Stimulated activated CD4-positive, alpha-beta T cell treated with anti-CD3 and anti-CD28 coated beads, Interleukin-15, amount 100 ng/mL, for 48 hours (primary cell): Measurements from ENCODE around the gene RRP12.

ENCODE experiments used
- DNase-seq, 2 donors: peaks; one replicate each; pipeline ENCODE4 v3.0.0-alpha.2; 2020; ENCODE audit warnings: low read depth in 2 of 2

RRP12 gene

DNA sequence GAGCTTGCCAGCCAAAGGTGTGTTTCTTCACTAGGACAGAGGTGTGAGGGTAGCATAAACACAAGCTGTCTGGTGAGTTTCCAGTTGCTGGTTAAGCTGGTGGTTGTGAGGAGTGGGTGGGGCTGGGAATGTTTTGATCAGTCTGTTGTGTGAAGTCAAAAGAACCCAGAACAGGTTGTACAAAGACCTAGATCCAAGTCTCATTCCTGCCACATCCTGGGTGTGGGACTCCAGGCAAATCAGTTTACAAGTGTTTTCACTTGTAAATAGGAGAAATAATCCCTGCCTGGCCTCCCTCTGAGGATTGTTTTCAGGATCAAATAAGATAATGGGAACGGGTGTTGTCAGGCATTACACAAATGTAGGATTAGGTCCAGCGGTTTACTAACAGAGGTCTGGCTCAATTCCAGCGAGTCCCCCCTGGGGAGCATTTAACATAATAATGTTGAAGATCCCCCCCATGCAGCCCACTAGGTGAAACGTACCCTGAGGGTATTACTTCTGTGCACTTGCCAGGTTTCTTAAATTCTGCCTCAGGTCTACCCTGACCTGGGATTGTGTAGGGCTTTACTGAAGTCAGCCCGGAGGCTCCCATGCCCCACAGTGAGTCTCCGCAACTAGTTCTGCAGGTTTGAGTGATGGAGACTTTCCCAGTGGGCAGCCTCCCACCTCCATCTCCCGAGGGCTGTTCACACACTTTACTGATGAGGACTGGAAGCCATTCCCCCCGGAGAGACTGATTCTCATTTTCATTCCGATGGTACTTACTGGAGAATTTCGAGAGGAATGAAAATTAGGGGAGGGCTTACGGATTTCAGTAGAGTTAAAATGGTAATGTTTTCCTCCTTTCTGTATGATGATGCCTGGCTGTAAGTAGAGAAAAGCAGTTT is 64.0 kb downstream of the RRP12 start:
- DNase-seq: no peak

- no peak for DNase-seq
These were observed 64.7 kb downstream of the RRP12 start for GRCh38 chr10:97336446-97336845.

GRCh38 chr10:97336006-97336405 is 65.1 kb downstream of the RRP12 start:
- DNase-seq: no peak

DNA sequence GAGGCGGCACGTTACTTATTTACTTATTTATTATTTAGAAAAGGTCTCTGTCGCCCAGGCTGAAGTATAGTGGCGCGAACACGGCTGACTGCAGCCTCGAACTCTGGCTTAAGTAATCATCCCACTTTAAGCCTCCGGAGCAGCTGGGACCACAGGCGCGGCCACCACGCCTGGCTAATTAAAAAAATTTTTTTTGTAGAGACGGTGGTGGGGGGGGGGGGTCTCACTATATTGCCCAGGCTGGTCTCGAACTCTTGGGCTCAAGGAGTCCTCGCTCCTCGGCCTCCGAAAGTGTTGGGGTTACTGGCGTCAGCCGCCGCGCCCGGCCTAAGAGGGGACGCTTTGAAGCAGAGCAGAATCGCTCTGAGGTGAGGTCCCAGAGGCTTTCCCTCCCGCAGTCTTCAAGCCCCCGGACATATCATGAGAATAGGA is 65.9 kb downstream of the RRP12 start:
- DNase-seq: no peak

DNA sequence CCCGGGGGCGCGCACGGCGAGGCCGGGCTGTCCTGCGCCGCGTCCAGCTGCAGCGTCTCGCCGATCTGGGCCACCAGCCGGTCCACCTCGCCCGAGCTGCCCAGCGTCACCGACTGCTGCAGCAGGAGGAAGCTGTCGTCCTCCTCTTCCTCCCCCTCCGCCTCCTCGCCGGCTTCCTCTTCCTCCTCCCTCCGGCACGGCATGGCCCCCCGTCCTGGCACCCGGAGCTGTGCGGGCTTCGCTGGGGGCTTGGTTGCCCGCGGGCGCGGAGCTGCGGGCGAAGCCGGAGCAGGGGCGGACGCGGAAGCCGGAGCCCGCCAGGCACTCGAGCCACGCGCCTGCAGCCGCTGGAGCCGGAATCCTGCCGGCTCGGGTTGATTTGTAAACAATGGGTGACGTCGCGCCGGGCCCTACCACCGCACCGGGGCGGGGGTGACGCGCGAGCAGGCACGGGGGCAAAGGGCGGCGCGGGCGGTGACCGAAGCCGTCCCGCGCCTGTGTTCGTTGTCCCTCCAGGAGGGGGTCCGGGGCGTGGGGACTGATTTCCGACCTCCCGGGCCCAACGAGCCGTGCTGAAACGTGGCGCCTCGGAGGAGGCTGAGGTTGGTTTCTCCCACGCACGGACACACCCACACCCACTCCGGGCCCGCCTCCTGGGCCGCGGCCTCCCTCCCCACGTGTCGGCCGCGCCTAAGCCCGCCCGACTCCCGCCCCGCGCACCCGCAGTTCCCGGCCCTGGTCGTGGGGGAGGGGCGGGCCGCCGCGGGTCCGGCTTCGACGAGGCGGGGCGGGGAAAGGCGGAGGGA is 66.6 kb downstream of the RRP12 start, which contains the start of gene FRAT2:
TSS of gene FRAT2 (minus strand) at position 360 of the 806 bp plus-strand sequence. CDS start at position 203, 157 bp downstream.
- peak; percentile 76 to 81 for DNase-seq

GRCh38 chr10:97333601-97334369 is 67.4 kb downstream of the RRP12 start:
- no peak for DNase-seq

GRCh38 chr10:97333351-97333600 is 67.9 kb downstream of the RRP12 start:
- DNase-seq: no peak

DNA sequence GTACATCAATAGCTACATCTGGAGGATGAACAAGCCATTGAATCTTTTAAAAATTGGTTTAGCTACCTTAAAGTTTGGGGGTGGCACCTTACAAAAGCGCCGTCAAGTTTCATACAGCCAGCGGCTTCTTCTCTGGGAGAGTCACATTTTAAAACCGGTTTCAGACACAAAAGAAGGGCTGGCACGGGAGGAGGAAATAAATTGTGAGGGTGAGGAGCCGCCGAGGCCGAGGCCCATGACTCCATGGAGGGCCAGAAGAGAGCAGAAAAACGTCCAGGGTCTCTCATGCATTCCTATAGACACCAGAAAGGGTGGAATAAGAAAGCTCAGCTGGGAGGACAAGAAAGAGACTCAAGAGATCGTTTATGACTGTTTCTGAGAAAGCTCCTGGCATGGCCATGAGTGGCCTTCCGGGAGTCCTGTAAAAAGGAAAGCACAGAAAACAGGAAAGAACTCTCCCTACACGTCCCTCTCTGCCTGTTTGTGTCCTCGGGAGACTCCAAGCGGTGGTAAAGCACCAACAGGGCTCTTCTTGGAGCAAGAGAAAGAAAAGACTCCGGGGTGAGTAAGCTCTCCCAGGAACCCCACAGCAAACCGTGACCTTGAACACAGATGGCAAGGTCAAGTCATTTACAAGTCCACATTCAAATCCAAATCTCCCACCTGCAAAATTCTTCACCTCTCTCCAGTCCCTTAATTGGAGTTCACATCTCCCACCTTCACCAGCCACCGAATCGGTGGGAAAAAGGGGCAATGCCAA is 68.4 kb downstream of the RRP12 start:
- DNase-seq: no peak

GRCh38 chr10:97331153-97331703 is 69.9 kb downstream of the RRP12 start:
- no peak for DNase-seq

DNA sequence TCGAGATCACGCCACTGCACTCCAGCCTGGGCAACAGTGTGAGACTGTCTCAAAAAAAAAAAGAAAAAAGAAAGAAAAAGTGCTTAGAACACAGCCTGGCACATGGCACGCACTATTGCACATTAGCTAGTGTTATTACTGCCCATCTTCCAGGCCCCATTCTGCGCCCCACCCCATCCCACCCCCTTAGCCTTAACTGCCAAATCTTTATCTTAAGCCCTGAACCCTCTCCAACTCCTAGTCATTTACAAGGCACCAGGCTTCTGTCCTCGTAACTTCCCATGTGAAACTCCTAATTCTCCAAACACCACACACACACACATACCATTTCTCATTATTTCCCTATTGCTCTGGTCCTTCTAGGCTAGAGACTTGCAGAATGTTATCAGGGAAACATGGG is 71.4 kb downstream of the RRP12 start:
- no peak for DNase-seq

DNA sequence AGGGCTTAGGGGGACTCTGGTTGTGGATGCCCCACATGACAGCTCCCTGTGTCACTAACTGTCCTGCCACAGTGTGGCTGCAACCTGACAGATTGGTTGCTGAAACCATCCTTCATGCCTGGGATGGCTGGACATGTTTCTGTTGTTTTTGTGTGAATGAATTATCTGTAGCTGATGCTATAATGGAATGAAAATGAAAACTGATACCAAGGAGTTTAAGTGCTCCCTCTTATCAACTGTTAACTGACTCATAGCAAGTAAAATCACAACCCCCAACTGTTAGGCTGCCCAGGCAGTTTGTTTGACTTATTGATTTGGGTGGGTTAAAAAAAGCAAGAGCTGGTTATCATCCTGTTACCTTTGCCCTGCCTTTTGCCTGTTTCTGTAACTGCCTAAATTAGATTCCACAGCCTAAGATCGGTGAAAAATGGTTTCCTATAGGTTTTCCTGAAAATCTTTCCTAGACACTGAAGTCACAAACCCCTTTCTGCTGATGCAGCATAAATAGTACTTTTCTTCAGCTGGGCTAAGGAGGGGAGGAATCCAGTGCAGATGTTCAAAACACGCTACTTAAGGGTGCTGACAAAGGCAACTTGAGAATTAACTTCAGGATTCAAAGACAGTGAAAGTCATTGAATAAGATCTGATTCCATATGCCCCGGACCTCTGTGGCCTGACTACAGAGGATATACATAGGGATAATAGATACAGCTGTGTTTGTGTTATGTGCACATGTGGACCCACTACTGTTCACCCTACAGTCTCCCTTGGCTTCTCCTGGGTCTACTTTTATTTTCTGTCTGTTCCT is 72.3 kb downstream of the RRP12 start:
- DNase-seq: no peak

- DNase-seq: no peak
These were observed 73.5 kb downstream of the RRP12 start for GRCh38 chr10:97327348-97328294.

- no peak for DNase-seq
These were observed 75.4 kb downstream of the RRP12 start for GRCh38 chr10:97325754-97326153.

DNA sequence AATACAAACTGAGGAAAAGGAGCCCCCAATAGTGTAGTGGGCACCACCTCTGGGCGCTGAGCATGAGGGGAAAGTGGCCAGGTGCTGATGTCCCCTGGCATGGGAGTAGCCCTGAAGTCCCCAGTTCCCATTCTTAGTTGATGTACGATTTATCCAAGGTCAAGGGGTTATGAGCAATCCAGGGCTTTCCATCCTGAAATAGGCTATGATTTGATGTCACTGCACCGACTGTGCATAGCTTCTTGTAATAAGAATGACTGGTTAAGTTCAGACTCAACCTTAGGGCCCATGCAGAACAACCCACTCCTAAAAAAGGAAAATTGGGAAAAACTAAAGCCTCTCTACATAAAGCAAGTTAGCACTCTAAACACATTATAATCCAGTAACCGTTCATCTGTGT is 77.6 kb downstream of the RRP12 start:
- no peak for DNase-seq

- no peak for DNase-seq
These were observed 79.3 kb downstream of the RRP12 start for GRCh38 chr10:97321804-97322190.

- DNase-seq: no peak
These were observed 79.9 kb downstream of the RRP12 start for GRCh38 chr10:97321032-97321803.

GRCh38 chr10:97320480-97321031 is 80.6 kb downstream of the RRP12 start:
- no peak for DNase-seq
